Breast epithelium (tissue), 4 donors: Measurements from ENCODE around the gene THADA. TPM values are rescaled to one million over a fixed set of nuclear protein-coding genes. Genes with fewer than 3 reads are reported as not detected.

Source experiments
- DNase-seq, 2 donors: peaks; one replicate each; pipeline ENCODE4 v3.0.0-alpha.2; 2019; ENCODE audit warnings: low spot score in 2 of 2
- H3K27ac ChIP-seq, 2 donors: fragments of 200-600 bp; sonication (generic) in 1 of 2; one replicate each; pipeline ENCODE4 v1.5.1; 2016 to 2019; ENCODE audit warnings: mild to moderate bottlenecking in 1 of 2
- H3K27me3 ChIP-seq, 2 donors: fragments of 200-600 bp; sonication (generic) in 1 of 2; one replicate each; pipeline versions ENCODE4 v1.5.1 to v1.6.0; 2017 to 2019; ENCODE audit warnings: control low read depth in 1 of 2, mild to moderate bottlenecking in 1 of 2
- H3K36me3 ChIP-seq: fragments of 200-600 bp; one replicate; pipeline ENCODE4 v1.5.1; 2019
- H3K4me1 ChIP-seq, 2 donors: fragments of 200-600 bp; sonication (generic); one replicate each; pipeline ENCODE4 v1.5.1; 2016 to 2019; ENCODE audit warnings: control low read depth in 1 of 2
- H3K4me3 ChIP-seq, 3 donors: fragments of 200-600 bp; sonication (generic); 1 replicate in 2 of 3; 2 replicates in 1 of 3; pipeline ENCODE4 v1.5.1; 2016 to 2019; ENCODE audit warnings: mild to moderate bottlenecking in 3 of 3, moderate library complexity in 2 of 3
- H3K9me3 ChIP-seq, 2 donors: fragments of 200-600 bp; sonication (generic) in 1 of 2; one replicate each; pipeline ENCODE4 v1.5.1; 2016 to 2019; ENCODE audit warnings: control low read depth in 1 of 2
- CTCF ChIP-seq, 3 donors: fragments of 450-650 bp; IDR thresholded peaks; one replicate each; pipeline ENCODE4 v1.5.1; 2016 to 2017; ENCODE audit warnings: antibody characterized with exemption in 3 of 3, mild to moderate bottlenecking in 3 of 3, moderate library complexity in 3 of 3
- POLR2A ChIP-seq: fragments of 450-650 bp; IDR thresholded peaks from one replicate; pipeline ENCODE4 v1.6.1; 2016; ENCODE audit warnings: antibody characterized with exemption, mild to moderate bottlenecking, moderate library complexity
- POLR2AphosphoS5 ChIP-seq, 3 donors: sonication (generic); formaldehyde crosslinking; IDR thresholded peaks; one replicate each; pipeline ENCODE4 v1.6.1; 2017; ENCODE audit warnings: antibody characterized with exemption in 3 of 3
- intact Hi-C: fragments of 100-400 bp; cut with DNase I; formaldehyde crosslinking; loops from one replicate; pipeline ENCODE4 v1.15.1; 2023; ENCODE audit warnings: low total_unique reads
- total RNA-seq, 3 donors: library from RNA; depleted of rRNA; stranded (reverse); fragments of >200 nt; gene quantifications; one replicate each; pipeline ENCODE4 v1.1.0, GENCODE V29; 2016

The THADA gene
- total RNA-seq, 3 donors from 2014 or later: 41.1 to 60.6 (median 49.5) TPM

- no peak for DNase-seq
- H3K27me3 ChIP-seq: no peaks in the 10 kb centered on the region
- intact Hi-C loops: loop anchor here (2.0 to 10.0 kb wide), 5 partner anchors 52 to 390 kb away; no protein-coding TSS in a partner anchor
- TF ChIP-seq POLR2AphosphoS5 (IDR thresholded peaks at IDR 0.05): no peak
- no peak for TF ChIP-seq POLR2A
- no peak for TF ChIP-seq CTCF (IDR thresholded peaks at IDR 0.05)
- peak overlapping the region; percentile 69 to 96 (median 91) for H3K4me3 ChIP-seq
- H3K9me3 ChIP-seq: no peaks in the 10 kb centered on the region
- peak overlapping the region; percentile 99 for H3K27ac ChIP-seq
- H3K36me3 ChIP-seq: peaks cover 5% of the 10 kb centered on the region
- peaks cover 0 to 23% of the 10 kb centered on the region in 2 donors for H3K4me1 ChIP-seq
These were observed 371.2 kb downstream of the THADA start for GRCh38 chr2:43224571-43225092.

GRCh38 chr2:43224131-43224570 lies 371.7 kb downstream of the THADA start:
- Histone ChIP-seq H3K4me1 (peaks cover 0 to 27% of the 10 kb centered on the region in 2 donors), H3K36me3 (peaks cover 5% of the 10 kb centered on the region), H3K27ac (peak overlapping the region; percentile 99), H3K9me3 (no peaks in the 10 kb centered on the region), H3K4me3 (peak overlapping the region; percentile 69 to 96 (median 91)), H3K27me3 (no peaks in the 10 kb centered on the region)
- intact Hi-C loops: loop anchor here (2.0 to 10.0 kb wide), 4 partner anchors 51 to 389 kb away; no protein-coding TSS in a partner anchor
- peak; percentile 51 to 58 for DNase-seq
- TF ChIP-seq POLR2A: no peak
- peak in 1 of 3 donors; percentile 13 for TF ChIP-seq CTCF (IDR thresholded peaks at IDR 0.05)
- TF ChIP-seq POLR2AphosphoS5 (IDR thresholded peaks at IDR 0.05): peak in 2 of 3 donors; percentile 75 to 87

- TF ChIP-seq POLR2AphosphoS5 (IDR thresholded peaks at IDR 0.05): peak in 1 of 3 donors; percentile 8
- no peak for TF ChIP-seq POLR2A
- Histone ChIP-seq H3K27ac (peak overlapping the region; percentile 90 to 99), H3K4me3 (peak overlapping the region; percentile 69 to 96 (median 91)), H3K9me3 (no peaks in the 10 kb centered on the region), H3K27me3 (no peaks in the 10 kb centered on the region), H3K4me1 (peaks cover 0 to 27% of the 10 kb centered on the region in 2 donors), H3K36me3 (peaks cover 5% of the 10 kb centered on the region)
- DNase-seq: no peak
- intact Hi-C loops: loop anchor here (2.0 to 10.0 kb wide), 4 partner anchors 51 to 389 kb away; no protein-coding TSS in a partner anchor
These were observed 372.3 kb downstream of the THADA start for GRCh38 chr2:43223521-43224001.

- Histone ChIP-seq H3K27ac (peak overlapping the region; percentile 90 to 99), H3K4me1 (peaks cover 0 to 27% of the 10 kb centered on the region in 2 donors), H3K36me3 (peaks cover 5% of the 10 kb centered on the region), H3K4me3 (peak overlapping the region; percentile 69 to 96 (median 91)), H3K27me3 (no peaks in the 10 kb centered on the region), H3K9me3 (no peaks in the 10 kb centered on the region)
- intact Hi-C loops: loop anchor here (10.0 kb wide), 3 partner anchors 198 to 388 kb away; no protein-coding TSS in a partner anchor
- TF ChIP-seq POLR2AphosphoS5 (IDR thresholded peaks at IDR 0.05): peak in 1 of 3 donors; percentile 2
- TF ChIP-seq CTCF (IDR thresholded peaks at IDR 0.05): no peak
- TF ChIP-seq POLR2A: no peak
- DNase-seq: no peak
These were observed 373.1 kb downstream of the THADA start for GRCh38 chr2:43222475-43223309.

GRCh38 chr2:43221763-43222474 lies 373.9 kb downstream of the THADA start:
- no peaks in the 10 kb centered on the region for H3K27me3 ChIP-seq
- peak overlapping the region; percentile 90 to 99 for H3K27ac ChIP-seq
- peak; percentile 82 to 89 for DNase-seq
- TF ChIP-seq CTCF (IDR thresholded peaks at IDR 0.05) (no peak), POLR2AphosphoS5 (IDR thresholded peaks at IDR 0.05) (peak; percentile 74 to 97 (median 86)), POLR2A (peak; percentile 52)
- intact Hi-C loops: loop anchor here (10.0 kb wide), 3 partner anchors 197 to 387 kb away; no protein-coding TSS in a partner anchor
- H3K4me3 ChIP-seq: peak overlapping the region; percentile 69 to 96 (median 91)
- H3K4me1 ChIP-seq: peaks cover 0 to 30% of the 10 kb centered on the region in 2 donors
- H3K36me3 ChIP-seq: peaks cover 5% of the 10 kb centered on the region
- no peaks in the 10 kb centered on the region for H3K9me3 ChIP-seq
